Uterus (tissue), 2 donors: ENCODE results near the gene GALNTL6.

Source experiments
- POLR2A ChIP-seq, 2 donors: fragments of 450-650 bp; IDR thresholded peaks; one replicate each; pipeline ENCODE4 v1.6.1; 2016; ENCODE audit warnings: antibody characterized with exemption in 2 of 2, mild to moderate bottlenecking in 1 of 2, moderate library complexity in 1 of 2
- TF ChIP-seq, protein P1 (sequence below), 4 experiments: fragments of 200-600 bp in 2 of 4; fragments of 450-650 bp in 2 of 4; sonication (generic) in 2 of 4; IDR thresholded peaks; one replicate each; pipeline ENCODE4 v1.5.1; 2016 to 2019; ENCODE audit warnings: antibody characterized with exemption in 4 of 4, mild to moderate bottlenecking in 2 of 4, moderate library complexity in 1 of 4

DNA sequence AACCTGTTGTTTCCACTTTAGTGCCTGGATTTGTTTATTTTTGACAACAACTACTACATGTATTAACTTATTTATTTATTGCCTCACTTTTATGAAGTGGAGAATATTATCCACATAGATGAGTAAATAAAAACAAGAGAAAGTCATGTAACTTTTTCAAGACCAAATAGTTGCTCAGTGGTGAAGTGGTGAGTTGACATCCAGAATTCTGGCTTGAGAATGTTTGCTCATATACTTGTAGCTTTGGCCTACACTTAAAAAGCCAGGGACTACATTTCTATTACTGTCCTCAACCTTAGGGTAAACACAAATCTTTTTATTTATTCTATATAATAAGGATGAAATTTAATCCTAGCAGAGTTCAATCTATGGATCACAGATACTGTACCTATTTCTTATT is 47.7 kb upstream of the GALNTL6 start:
- TF ChIP-seq, protein P1, sequence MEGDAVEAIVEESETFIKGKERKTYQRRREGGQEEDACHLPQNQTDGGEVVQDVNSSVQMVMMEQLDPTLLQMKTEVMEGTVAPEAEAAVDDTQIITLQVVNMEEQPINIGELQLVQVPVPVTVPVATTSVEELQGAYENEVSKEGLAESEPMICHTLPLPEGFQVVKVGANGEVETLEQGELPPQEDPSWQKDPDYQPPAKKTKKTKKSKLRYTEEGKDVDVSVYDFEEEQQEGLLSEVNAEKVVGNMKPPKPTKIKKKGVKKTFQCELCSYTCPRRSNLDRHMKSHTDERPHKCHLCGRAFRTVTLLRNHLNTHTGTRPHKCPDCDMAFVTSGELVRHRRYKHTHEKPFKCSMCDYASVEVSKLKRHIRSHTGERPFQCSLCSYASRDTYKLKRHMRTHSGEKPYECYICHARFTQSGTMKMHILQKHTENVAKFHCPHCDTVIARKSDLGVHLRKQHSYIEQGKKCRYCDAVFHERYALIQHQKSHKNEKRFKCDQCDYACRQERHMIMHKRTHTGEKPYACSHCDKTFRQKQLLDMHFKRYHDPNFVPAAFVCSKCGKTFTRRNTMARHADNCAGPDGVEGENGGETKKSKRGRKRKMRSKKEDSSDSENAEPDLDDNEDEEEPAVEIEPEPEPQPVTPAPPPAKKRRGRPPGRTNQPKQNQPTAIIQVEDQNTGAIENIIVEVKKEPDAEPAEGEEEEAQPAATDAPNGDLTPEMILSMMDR (IDR thresholded peaks at IDR 0.05): no peak
- TF ChIP-seq POLR2A (IDR thresholded peaks at IDR 0.05): no peak
